Left hindlimb (tissue), 1 donor: ENCODE data around the gene CBR4.

Experiments
- DNase-seq: peaks from one replicate; pipeline ENCODE4 v3.0.0-alpha.2; 2018

The CBR4 gene

GRCh38 chr4:169032883-169033645 lies 23.0 kb upstream of the CBR4 start:
- DNase-seq = no peak

GRCh38 chr4:169032194-169032593 lies 22.1 kb upstream of the CBR4 start:
- DNase-seq = no peak

GRCh38 chr4:169031392-169031791 lies 21.3 kb upstream of the CBR4 start:
- DNase-seq = no peak

GRCh38 chr4:169030562-169030982 lies 20.5 kb upstream of the CBR4 start:
- DNase-seq = no peak

GRCh38 chr4:169029947-169030346 lies 19.9 kb upstream of the CBR4 start:
- no peak for DNase-seq

- DNase-seq = no peak
Measured at GRCh38 chr4:169027663-169028062, 17.6 kb upstream of the CBR4 start.

- DNase-seq = no peak
Measured at GRCh38 chr4:169025184-169025583, 15.1 kb upstream of the CBR4 start.

GRCh38 chr4:169024762-169025161 lies 14.7 kb upstream of the CBR4 start:
- DNase-seq = no peak

- no peak for DNase-seq
Measured at GRCh38 chr4:169018406-169018805, 8.4 kb upstream of the CBR4 start.

- no peak for DNase-seq
Measured at GRCh38 chr4:169017971-169018370, 7.9 kb upstream of the CBR4 start.

- DNase-seq = peak; percentile 61
Measured at GRCh38 chr4:169015186-169015623, 5.2 kb upstream of the CBR4 start.

- no peak for DNase-seq
Measured at GRCh38 chr4:169014586-169014985, 4.5 kb upstream of the CBR4 start.

GRCh38 chr4:169013396-169013795 lies 3.3 kb upstream of the CBR4 start:
- DNase-seq = no peak

- DNase-seq = no peak
Measured at GRCh38 chr4:169012049-169012448, 2.0 kb upstream of the CBR4 start.

- peak; percentile 82 for DNase-seq
Measured at GRCh38 chr4:169009286-169010124, 550 bp downstream of the CBR4 start.

- no peak for DNase-seq
Measured at GRCh38 chr4:169005453-169006099, 4.5 kb downstream of the CBR4 start.

- DNase-seq = no peak
Measured at GRCh38 chr4:169000315-169000714, 9.7 kb downstream of the CBR4 start.

- no peak for DNase-seq
Measured at GRCh38 chr4:168999809-169000208, 10.2 kb downstream of the CBR4 start.

- DNase-seq = no peak
Measured at GRCh38 chr4:168998596-168998995, 11.5 kb downstream of the CBR4 start.

GRCh38 chr4:168995537-168996295 lies 14.3 kb downstream of the CBR4 start:
- no peak for DNase-seq

GRCh38 chr4:168994958-168995357 lies 15.1 kb downstream of the CBR4 start:
- no peak for DNase-seq

- no peak for DNase-seq
Measured at GRCh38 chr4:168993714-168994510, 16.1 kb downstream of the CBR4 start.
